Mononuclear cell (primary cell): Measurements from ENCODE around the gene CACNG4. TPM values are rescaled to one million over a fixed set of nuclear protein-coding genes. Genes with fewer than 3 reads are reported as not detected.

Experiments
- H3K27me3 ChIP-seq: 2 replicates; pipeline ENCODE4 v1.6.0; 2011; ENCODE audit warnings: low read length, control low read depth; ENCODE audit not compliant: insufficient read depth
- H3K4me1 ChIP-seq: 2 replicates; pipeline ENCODE4 v1.5.1; 2011; ENCODE audit warnings: mild to moderate bottlenecking, low read length, control low read depth; ENCODE audit not compliant: insufficient read depth
- H3K4me3 ChIP-seq: 2 replicates; pipeline ENCODE4 v1.5.1; 2011; ENCODE audit warnings: mild to moderate bottlenecking, low read length, moderate library complexity
- H3K9me3 ChIP-seq: 2 replicates; pipeline ENCODE4 v1.5.1; 2011; ENCODE audit warnings: low read depth, mild to moderate bottlenecking, control low read depth, low read length
- total RNA-seq: library from RNA; depleted of rRNA; stranded (reverse); fragments of >200 nt; gene quantifications from one replicate; pipeline ENCODE4 v1.2.3, GENCODE V29; 2012

Gene CACNG4
- total RNA-seq, 1 donor: not detected

DNA sequence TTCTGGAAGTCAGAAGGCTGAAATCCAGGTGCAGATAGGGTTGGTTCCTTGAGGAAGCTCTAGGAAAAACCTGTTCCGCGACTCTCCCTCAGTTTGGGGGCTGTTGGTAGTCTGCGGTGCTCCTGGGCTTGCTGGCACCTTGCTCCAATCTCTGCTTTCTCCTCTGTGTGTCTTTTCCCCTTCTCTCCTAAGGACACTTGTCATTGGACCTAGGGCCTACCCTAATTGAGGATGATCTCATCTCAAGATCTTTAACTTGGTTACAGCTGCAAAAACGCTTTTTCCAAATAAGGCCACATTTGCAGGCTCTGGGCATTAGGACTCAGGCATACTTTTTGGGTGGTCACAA is 12.9 kb upstream of the CACNG4 start:
- Histone ChIP-seq H3K27me3 (no peaks in the 10 kb centered on the region), H3K9me3 (no peaks in the 10 kb centered on the region), H3K4me3 (no peak overlapping the region), H3K4me1 (no peaks in the 10 kb centered on the region)

- H3K9me3 ChIP-seq: no peaks in the 10 kb centered on the region
Observed at GRCh38 chr17:66952031-66952524, 12.4 kb upstream of the CACNG4 start.

GRCh38 chr17:66952681-66953629 is 11.6 kb upstream of the CACNG4 start:
- no peak overlapping the region for H3K4me3 ChIP-seq
- no peaks in the 10 kb centered on the region for H3K9me3 ChIP-seq
- H3K4me1 ChIP-seq: no peaks in the 10 kb centered on the region
- H3K27me3 ChIP-seq: no peaks in the 10 kb centered on the region

More at GRCh38 chr17:66952031-66952524, 12.4 kb upstream of the CACNG4 start:
- H3K4me1 ChIP-seq: no peaks in the 10 kb centered on the region
- H3K27me3 ChIP-seq: no peaks in the 10 kb centered on the region
- H3K4me3 ChIP-seq: no peak overlapping the region

GRCh38 chr17:66953630-66954020 is 10.9 kb upstream of the CACNG4 start:
- Histone ChIP-seq H3K27me3 (no peaks in the 10 kb centered on the region), H3K9me3 (no peaks in the 10 kb centered on the region), H3K4me3 (no peak overlapping the region), H3K4me1 (no peaks in the 10 kb centered on the region)

DNA sequence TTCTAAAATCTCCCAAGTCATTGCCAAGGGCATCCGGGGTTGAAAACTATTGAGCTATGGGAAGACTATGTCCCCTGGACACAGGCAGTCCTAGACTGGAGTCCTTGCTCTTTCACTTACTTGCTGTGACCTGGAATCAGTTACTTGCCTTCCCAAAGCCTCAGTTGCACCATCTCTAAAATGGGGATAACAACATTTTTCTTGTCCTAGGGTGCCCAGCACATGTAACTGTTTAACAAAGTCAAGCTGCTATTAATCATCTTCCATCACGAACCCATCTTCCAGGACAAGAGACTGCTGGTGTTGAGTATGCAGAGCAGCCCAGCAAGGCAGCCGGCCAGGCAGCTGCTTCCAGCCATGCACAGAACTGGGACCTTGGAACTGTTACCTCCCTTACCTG is 9.9 kb upstream of the CACNG4 start:
- Histone ChIP-seq H3K4me1 (no peaks in the 10 kb centered on the region), H3K9me3 (no peaks in the 10 kb centered on the region), H3K4me3 (no peak overlapping the region), H3K27me3 (no peaks in the 10 kb centered on the region)

DNA sequence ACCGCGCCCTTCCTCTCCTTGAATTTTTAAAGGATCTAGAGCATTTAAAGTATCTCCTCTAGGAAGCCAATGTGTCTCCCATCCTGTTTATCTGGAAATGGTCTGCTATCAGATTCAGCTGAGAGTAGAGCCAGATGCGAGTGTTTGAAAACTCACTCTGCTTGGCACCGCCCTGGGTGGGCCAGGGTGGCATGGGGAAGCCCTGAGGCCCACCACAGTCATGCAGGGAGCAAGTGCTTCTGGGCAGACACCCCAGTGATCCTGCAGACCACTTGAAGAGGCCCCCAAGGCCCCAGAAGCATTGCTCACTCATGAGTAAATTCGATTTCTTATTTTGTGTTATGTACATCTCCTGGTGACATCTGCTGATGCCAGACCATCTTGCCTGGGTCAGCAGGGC is 8.7 kb upstream of the CACNG4 start:
- no peak overlapping the region for H3K4me3 ChIP-seq
- no peaks in the 10 kb centered on the region for H3K4me1 ChIP-seq
- no peaks in the 10 kb centered on the region for H3K9me3 ChIP-seq
- H3K27me3 ChIP-seq: no peaks in the 10 kb centered on the region

GRCh38 chr17:66956941-66957340 is 7.6 kb upstream of the CACNG4 start:
- no peaks in the 10 kb centered on the region for H3K27me3 ChIP-seq
- no peak overlapping the region for H3K4me3 ChIP-seq
- no peaks in the 10 kb centered on the region for H3K9me3 ChIP-seq
- H3K4me1 ChIP-seq: no peaks in the 10 kb centered on the region

DNA sequence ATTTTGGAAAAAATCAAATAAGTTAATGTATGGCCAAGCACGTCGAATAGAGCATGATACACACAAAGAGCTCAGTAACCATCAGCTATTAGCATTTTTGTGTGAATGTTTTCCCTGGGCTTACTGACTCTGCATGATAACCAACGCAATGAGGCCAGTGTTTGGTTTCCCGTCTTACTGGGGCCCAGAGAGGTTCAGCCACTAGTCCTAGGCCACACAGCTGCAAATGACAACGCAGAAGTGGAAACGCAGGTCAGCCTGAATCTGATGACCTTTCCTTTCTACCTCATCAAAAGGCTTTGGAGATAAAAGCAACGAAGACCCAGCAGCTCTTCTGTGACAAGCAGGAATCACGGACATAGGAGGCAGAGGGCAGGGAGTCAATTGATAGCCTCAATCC is 7.2 kb upstream of the CACNG4 start:
- Histone ChIP-seq H3K27me3 (no peaks in the 10 kb centered on the region), H3K9me3 (no peaks in the 10 kb centered on the region), H3K4me1 (no peaks in the 10 kb centered on the region), H3K4me3 (no peak overlapping the region)

DNA sequence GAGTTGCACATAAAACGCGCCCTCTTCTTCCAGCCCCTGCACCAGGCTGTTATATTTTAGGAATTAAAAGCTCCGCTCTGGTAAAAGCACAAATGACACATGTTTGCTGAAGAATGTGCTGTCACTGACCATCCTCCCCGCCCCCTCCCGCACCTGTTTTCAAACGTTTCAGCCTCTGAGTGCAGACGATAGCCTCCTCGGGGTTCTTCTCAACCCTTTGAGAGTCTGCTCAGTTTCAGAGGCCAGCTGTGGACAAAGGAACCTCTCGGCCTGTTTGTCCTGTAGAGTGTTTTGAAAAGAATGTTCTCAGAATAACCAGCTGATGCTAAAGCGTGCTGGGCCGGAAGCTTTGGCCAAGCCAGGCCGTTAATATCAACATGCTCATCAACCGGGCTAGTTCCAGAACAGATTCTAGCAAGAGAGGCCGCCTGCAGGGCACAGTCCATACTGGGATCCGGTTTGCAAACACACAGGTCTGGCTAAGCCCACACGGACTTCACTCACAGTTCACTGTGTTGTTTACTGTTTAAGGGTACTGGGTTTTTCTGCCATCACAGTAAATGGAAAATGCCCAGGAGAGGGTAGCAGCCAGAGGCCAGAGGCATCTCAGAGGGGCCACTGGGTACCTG is 6.4 kb upstream of the CACNG4 start:
- no peaks in the 10 kb centered on the region for H3K9me3 ChIP-seq
- peaks cover under 1% of the 10 kb centered on the region for H3K27me3 ChIP-seq

DNA sequence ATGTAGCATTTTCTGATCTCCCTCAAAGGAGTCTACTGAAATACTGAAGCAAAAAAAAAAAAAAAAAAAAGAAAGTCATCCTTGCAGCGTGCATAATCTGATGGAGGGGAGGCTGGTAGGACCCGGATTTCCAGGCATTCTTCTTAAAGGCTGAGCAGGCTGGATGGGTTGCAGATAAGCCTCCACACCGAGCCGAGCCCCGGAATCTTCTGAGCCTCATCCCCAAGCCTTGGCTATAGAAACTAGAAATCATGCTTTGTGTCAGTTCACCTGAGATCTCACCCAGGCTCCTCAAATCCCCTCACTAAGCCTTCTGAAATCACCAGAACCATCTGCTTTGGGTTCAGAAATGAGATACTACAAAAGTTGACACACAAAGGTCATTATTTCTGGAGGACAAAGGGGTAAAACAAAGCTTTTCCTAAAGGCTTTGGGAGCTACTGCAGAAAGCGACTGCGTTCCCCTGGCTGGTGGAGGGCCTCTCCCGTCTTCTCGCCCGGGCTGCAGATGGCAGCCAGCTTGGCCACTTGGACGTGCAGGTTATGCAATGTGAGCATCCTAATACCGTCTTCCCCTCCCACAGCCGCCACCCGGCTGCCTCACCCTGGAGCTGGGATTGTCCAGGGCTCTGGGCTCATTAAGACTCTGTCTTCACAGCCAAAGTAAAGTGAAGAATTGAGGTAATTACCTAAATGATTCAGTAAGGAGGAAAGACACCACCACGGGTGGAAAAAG is 4.7 kb upstream of the CACNG4 start:
- Histone ChIP-seq H3K9me3 (no peaks in the 10 kb centered on the region), H3K4me1 (no peaks in the 10 kb centered on the region), H3K27me3 (peaks cover 11% of the 10 kb centered on the region), H3K4me3 (no peak overlapping the region)

More for the DNA sequence above, 6.4 kb upstream of the CACNG4 start:
- H3K4me3 ChIP-seq: no peak overlapping the region
- H3K4me1 ChIP-seq: no peaks in the 10 kb centered on the region

- Histone ChIP-seq H3K9me3 (no peaks in the 10 kb centered on the region), H3K4me3 (no peak overlapping the region), H3K4me1 (no peaks in the 10 kb centered on the region), H3K27me3 (peaks cover 14% of the 10 kb centered on the region)
Observed at GRCh38 chr17:66960613-66961012, 3.9 kb upstream of the CACNG4 start.

DNA sequence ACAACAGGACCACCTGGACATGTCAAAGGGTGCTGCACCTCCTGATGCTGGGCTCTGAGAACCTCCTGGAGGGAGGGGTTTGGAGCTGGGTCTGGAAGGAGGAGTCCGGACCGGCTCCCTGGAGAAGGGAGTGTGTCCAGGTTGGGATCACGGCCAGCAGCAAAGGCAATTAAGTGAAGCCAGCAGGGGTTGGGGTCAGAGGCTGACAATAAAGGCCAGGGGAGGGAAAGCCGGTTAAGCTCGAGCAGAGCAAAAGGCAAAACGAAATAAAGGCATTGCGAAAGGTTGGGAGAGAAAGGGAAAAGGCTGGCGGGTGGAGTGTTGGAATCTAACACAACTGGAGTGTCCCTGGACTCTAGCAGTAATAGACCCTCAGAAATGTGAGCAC is 992 bp upstream of the CACNG4 start:
- Histone ChIP-seq H3K4me1 (peaks cover 5% of the 10 kb centered on the region), H3K27me3 (peaks cover 34% of the 10 kb centered on the region), H3K4me3 (no peak overlapping the region), H3K9me3 (no peaks in the 10 kb centered on the region)

- Histone ChIP-seq H3K4me1 (peaks cover 5% of the 10 kb centered on the region), H3K4me3 (no peak overlapping the region), H3K9me3 (no peaks in the 10 kb centered on the region), H3K27me3 (peaks cover 34% of the 10 kb centered on the region)
Observed at GRCh38 chr17:66964930-66965800, 658 bp downstream of the CACNG4 start.

DNA sequence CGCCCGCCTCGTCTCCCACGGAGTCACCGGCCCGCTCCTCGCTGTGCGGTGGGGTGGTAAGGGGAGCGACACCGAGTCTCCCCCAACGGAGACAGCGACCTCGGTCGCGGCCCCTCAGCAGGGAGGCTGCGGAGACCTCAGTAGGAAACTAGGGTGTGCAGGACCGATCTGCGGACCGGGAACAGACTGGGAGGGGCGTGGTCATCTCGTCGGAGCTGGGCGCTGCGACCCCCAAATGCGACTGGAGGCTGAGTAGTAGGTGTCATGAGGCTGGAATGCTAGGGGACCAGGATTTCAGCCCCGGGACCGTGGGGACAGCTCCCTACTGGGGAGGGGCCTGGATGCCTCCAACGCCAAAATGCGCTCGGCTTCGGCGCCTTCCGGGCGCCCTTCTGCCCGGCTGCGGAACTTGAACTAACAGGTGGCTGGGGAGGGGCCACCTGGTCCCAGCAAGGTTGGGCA is 1.3 kb downstream of the CACNG4 start:
- Histone ChIP-seq H3K9me3 (no peaks in the 10 kb centered on the region), H3K4me3 (no peak overlapping the region), H3K27me3 (peaks cover 34% of the 10 kb centered on the region), H3K4me1 (peaks cover 5% of the 10 kb centered on the region)
